ENCODE results near the gene IFNK.

Gene IFNK

GRCh38 chr9:27548055-27548741 is 24.1 kb downstream of the IFNK start:
- DNase-seq (ENCODE audit: low read depth), result no peak

GRCh38 chr9:27549196-27549755 is 25.2 kb downstream of the IFNK start:
- DNase-seq (ENCODE audit: low read depth), result no peak
- TF ChIP-seq CTCF (conservative IDR thresholded peaks at IDR 0.05; ENCODE audit: low read depth, low read length), result no peak
- no peak overlapping the region for H3K4me3 ChIP-seq (ENCODE audit: low read length)

More at GRCh38 chr9:27548055-27548741, 24.1 kb downstream of the IFNK start:
- H3K4me3 ChIP-seq (ENCODE audit: low read length), result no peak overlapping the region
- TF ChIP-seq CTCF (conservative IDR thresholded peaks at IDR 0.05; ENCODE audit: low read depth, low read length), result peak; percentile 50

GRCh38 chr9:27554712-27555111 is 30.6 kb downstream of the IFNK start:
- no peak overlapping the region for H3K4me3 ChIP-seq (ENCODE audit: low read length)
- no peak for DNase-seq (ENCODE audit: low read depth)

GRCh38 chr9:27556470-27556869 is 32.4 kb downstream of the IFNK start:
- no peak overlapping the region for H3K4me3 ChIP-seq (ENCODE audit: low read length)
- no peak for TF ChIP-seq CTCF (conservative IDR thresholded peaks at IDR 0.05; ENCODE audit: low read depth, low read length)
- DNase-seq (ENCODE audit: low read depth), result no peak

More at GRCh38 chr9:27554712-27555111, 30.6 kb downstream of the IFNK start:
- TF ChIP-seq CTCF (conservative IDR thresholded peaks at IDR 0.05; ENCODE audit: low read depth, low read length), result no peak

GRCh38 chr9:27558307-27558706 is 34.2 kb downstream of the IFNK start:
- H3K4me3 ChIP-seq (ENCODE audit: low read length), result no peak overlapping the region
- TF ChIP-seq CTCF (conservative IDR thresholded peaks at IDR 0.05; ENCODE audit: low read depth, low read length), result no peak
- no peak for DNase-seq (ENCODE audit: low read depth)

- no peak for DNase-seq (ENCODE audit: low read depth)
- no peak for TF ChIP-seq CTCF (conservative IDR thresholded peaks at IDR 0.05; ENCODE audit: low read depth, low read length)
- no peak overlapping the region for H3K4me3 ChIP-seq (ENCODE audit: low read length)
Observed at GRCh38 chr9:27560457-27560856, 36.4 kb downstream of the IFNK start.

- no peak overlapping the region for H3K4me3 ChIP-seq (ENCODE audit: low read length)
- no peak for DNase-seq (ENCODE audit: low read depth)
- no peak for TF ChIP-seq CTCF (conservative IDR thresholded peaks at IDR 0.05; ENCODE audit: low read depth, low read length)
Observed at GRCh38 chr9:27561685-27562084, 37.6 kb downstream of the IFNK start.
